SK-N-SH treated with all-trans-retinoic acid at 6 μM for 48 hours (cell line): ENCODE data around the gene RNF208.

Source experiments
- ATAC-seq: fragments of 200-7000 bp; cut with Tn5 transposase; 3 replicates; pipeline ENCODE4 v1.9.1; 2020; ENCODE audit warnings: mild to moderate bottlenecking, moderate library complexity
- ARNTL ChIP-seq: fragments of 450-650 bp; formaldehyde crosslinking; IDR thresholded peaks from 2 replicates; pipeline ENCODE4 v1.5.0; 2020; ENCODE audit warnings: low read depth, mild to moderate bottlenecking, moderate library complexity, borderline replicate concordance
- BACH2 ChIP-seq: fragments of 250-450 bp; sonication (Bioruptor Pico); IDR thresholded peaks from 2 replicates; pipeline ENCODE4 v1.9.0; 2021; ENCODE audit warnings: mild to moderate bottlenecking, borderline replicate concordance
- CSDC2 ChIP-seq: fragments of 250-450 bp; sonication (Bioruptor Pico); IDR thresholded peaks from 2 replicates; pipeline ENCODE4 v1.5.0; 2020; ENCODE audit warnings: mild to moderate bottlenecking, moderate library complexity
- ESRRG ChIP-seq: fragments of 250-450 bp; sonication (Bioruptor Pico); IDR thresholded peaks from 2 replicates; pipeline ENCODE4 v1.6.1; 2021; ENCODE audit warnings: mild to moderate bottlenecking
- ISL1 ChIP-seq: fragments of 250-450 bp; sonication (Bioruptor Pico); IDR thresholded peaks from 2 replicates; pipeline ENCODE4 v2.1.2; 2022; ENCODE audit warnings: mild to moderate bottlenecking, moderate library complexity
- OSR1 ChIP-seq: fragments of 250-450 bp; sonication (Bioruptor Pico); IDR thresholded peaks from 2 replicates; pipeline ENCODE4 v1.8.0; 2022; ENCODE audit warnings: moderate library complexity, mild to moderate bottlenecking, inconsistent platforms
- PATZ1 ChIP-seq: fragments of 250-450 bp; sonication (Bioruptor Pico); IDR thresholded peaks from 2 replicates; pipeline ENCODE4 v1.8.0; 2020; ENCODE audit warnings: mild to moderate bottlenecking, moderate library complexity, borderline replicate concordance
- POU6F1 ChIP-seq: fragments of 250-450 bp; sonication (Bioruptor Pico); IDR thresholded peaks from 2 replicates; pipeline ENCODE4 v1.8.0; 2021; ENCODE audit warnings: low read depth, mild to moderate bottlenecking, moderate library complexity, borderline replicate concordance
- PPARA ChIP-seq: fragments of 250-450 bp; sonication (Bioruptor Pico); IDR thresholded peaks from 2 replicates; pipeline ENCODE4 v1.5.0; 2020; ENCODE audit warnings: mild to moderate bottlenecking, borderline replicate concordance
- RARB ChIP-seq: fragments of 250-450 bp; sonication (Bioruptor Pico); IDR thresholded peaks from 2 replicates; pipeline ENCODE4 v1.8.0; 2021; ENCODE audit warnings: mild to moderate bottlenecking, moderate library complexity
- SNAI2 ChIP-seq: fragments of 250-450 bp; sonication (Bioruptor Pico); IDR thresholded peaks from 2 replicates; pipeline ENCODE4 v1.5.0; 2020; ENCODE audit warnings: mild to moderate bottlenecking, moderate library complexity
- TCF4 ChIP-seq: fragments of 250-450 bp; sonication (Bioruptor Pico); IDR thresholded peaks from 2 replicates; pipeline ENCODE4 v1.8.0; 2021; ENCODE audit warnings: mild to moderate bottlenecking, moderate library complexity, borderline replicate concordance
- ZC3H10 ChIP-seq: fragments of 250-450 bp; sonication (Bioruptor Pico); IDR thresholded peaks from 2 replicates; pipeline ENCODE4 v1.5.1; 2021; ENCODE audit warnings: mild to moderate bottlenecking, moderate library complexity
- ZFP3 ChIP-seq: fragments of 250-450 bp; sonication (Bioruptor Pico); IDR thresholded peaks from 2 replicates; pipeline ENCODE4 v1.5.0; 2020; ENCODE audit warnings: mild to moderate bottlenecking, moderate library complexity
- ZFP30 ChIP-seq: fragments of 450-650 bp; formaldehyde crosslinking; IDR thresholded peaks from 2 replicates; pipeline ENCODE4 v1.5.0; 2022; ENCODE audit warnings: mild to moderate bottlenecking, moderate library complexity
- ZNF565 ChIP-seq: fragments of 450-650 bp; formaldehyde crosslinking; conservative IDR thresholded peaks from 2 replicates; pipeline ENCODE4 v1.5.0; 2020; ENCODE audit warnings: low read depth, mild to moderate bottlenecking, moderate library complexity
- ZNF70 ChIP-seq: fragments of 450-650 bp; formaldehyde crosslinking; IDR thresholded peaks from 2 replicates; pipeline ENCODE4 v1.5.0; 2020; ENCODE audit warnings: mild to moderate bottlenecking, moderate library complexity
- ZNF8 ChIP-seq: fragments of 450-650 bp; formaldehyde crosslinking; IDR thresholded peaks from 2 replicates; pipeline ENCODE4 v1.5.0; 2020; ENCODE audit warnings: mild to moderate bottlenecking, moderate library complexity
- TF ChIP-seq, protein P1 (sequence below): fragments of 250-450 bp; sonication (Bioruptor Pico); IDR thresholded peaks from 2 replicates; pipeline ENCODE4 v1.5.1; 2020; ENCODE audit warnings: low read depth, mild to moderate bottlenecking, moderate library complexity
- TF ChIP-seq, protein P2 (sequence below): fragments of 250-450 bp; sonication (Bioruptor Pico); IDR thresholded peaks from 2 replicates; pipeline ENCODE4 v1.5.1; 2021; ENCODE audit warnings: mild to moderate bottlenecking, moderate library complexity
- TF ChIP-seq, protein P3 (sequence below): fragments of 250-450 bp; sonication (Bioruptor Pico); IDR thresholded peaks from 2 replicates; pipeline ENCODE4 v1.5.0; 2020; ENCODE audit warnings: mild to moderate bottlenecking, moderate library complexity

The RNF208 gene

DNA sequence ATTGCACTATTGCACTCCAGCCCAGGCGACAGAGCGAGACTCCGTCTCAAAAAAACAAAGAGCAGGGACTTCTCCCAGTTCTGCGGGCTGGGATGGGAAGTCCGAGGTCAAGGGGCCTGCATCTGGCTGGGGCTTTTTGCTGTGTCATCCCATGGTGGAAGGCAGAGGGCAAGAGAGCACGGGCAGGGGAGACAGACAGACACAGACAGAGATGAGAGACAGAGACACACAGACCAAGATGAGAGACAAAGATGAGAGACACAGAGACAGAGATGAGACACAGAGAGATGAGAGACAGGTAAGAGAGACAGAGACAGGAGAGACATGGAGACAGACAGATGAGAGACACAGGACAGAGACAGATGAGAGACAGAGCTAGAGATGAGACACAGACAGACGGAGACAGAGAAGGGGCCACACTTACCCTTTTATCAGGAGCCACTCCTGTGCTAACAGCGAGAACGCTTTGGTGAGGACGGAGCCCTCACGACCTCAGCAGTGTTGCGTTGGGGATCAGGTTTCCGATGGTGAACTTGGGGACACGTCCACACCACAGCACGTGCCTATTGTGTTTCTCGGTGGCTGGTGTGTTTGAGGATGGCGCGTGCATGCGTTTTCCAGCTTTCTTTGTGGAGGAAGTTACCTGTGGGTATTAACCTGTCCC lies 46.6 kb upstream of the RNF208 start:
- no peak for ATAC-seq
- TF ChIP-seq ZFP30 (CRISPR knock-in tag) (no peak), SNAI2 (CRISPR knock-in tag) (no peak), ZC3H10 (no peak), TCF4 (CRISPR knock-in tag) (no peak), PATZ1 (CRISPR knock-in tag) (no peak)

GRCh38 chr9:137267933-137268355 lies 45.9 kb upstream of the RNF208 start:
- no peak for ATAC-seq
- TF ChIP-seq, protein P1, sequence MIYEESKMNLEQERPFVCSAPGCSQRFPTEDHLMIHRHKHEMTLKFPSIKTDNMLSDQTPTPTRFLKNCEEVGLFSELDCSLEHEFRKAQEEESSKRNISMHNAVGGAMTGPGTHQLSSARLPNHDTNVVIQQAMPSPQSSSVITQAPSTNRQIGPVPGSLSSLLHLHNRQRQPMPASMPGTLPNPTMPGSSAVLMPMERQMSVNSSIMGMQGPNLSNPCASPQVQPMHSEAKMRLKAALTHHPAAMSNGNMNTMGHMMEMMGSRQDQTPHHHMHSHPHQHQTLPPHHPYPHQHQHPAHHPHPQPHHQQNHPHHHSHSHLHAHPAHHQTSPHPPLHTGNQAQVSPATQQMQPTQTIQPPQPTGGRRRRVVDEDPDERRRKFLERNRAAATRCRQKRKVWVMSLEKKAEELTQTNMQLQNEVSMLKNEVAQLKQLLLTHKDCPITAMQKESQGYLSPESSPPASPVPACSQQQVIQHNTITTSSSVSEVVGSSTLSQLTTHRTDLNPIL (CRISPR knock-in tag) = no peak
- TF ChIP-seq PATZ1 (CRISPR knock-in tag) (no peak), ARNTL (no peak), ZFP30 (CRISPR knock-in tag) (no peak), SNAI2 (CRISPR knock-in tag) (no peak), ZFP3 (CRISPR knock-in tag) (no peak), ESRRG (CRISPR knock-in tag) (no peak), CSDC2 (CRISPR knock-in tag) (no peak)

DNA sequence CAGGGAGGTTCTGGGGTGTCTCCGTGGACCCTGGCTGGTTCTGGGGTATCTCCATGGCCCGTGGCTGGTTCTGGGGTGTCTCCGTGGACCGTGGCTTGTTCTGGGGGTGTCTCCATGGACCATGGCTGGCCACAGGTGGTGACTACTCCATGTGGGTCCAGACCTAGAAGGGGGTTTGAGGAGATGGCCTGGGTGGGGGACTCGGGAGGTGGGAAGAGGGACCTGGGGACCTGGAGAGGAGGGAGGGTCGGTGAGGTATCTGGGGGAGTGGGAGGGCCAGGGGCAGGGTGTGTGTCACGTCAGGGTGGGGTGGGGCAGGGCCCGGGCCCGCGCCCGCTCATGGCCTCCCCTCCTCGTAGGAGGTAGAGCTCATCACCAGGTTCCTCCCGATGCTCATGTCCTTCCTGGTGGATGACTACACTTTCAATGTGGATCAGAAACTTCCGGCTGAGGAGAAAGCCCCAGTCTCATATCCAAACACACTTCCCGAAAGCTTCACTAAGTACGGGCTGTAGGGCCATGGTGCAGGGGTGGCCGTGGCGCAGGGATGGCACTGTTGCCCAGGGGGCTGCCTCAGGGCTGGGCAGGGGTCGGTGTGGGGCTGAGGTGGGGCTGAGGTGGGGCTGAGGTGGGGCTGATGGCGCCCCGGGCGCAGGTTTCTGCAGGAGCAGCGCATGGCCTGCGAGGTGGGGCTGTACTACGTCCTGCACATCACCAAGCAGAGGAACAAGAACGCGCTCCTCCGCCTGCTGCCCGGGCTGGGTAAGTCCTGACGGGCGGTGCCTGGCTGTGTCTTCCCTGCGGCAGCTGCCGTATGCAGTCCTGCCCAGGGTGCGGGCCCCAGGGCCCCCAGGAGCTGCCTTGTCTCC lies 44.8 kb upstream of the RNF208 start:
- no peak for ATAC-seq
- TF ChIP-seq ZNF565 (CRISPR knock-in tag) (no peak), ZNF8 (CRISPR knock-in tag) (no peak), OSR1 (CRISPR knock-in tag) (no peak), ZC3H10 (no peak), TCF4 (CRISPR knock-in tag) (no peak), ISL1 (CRISPR knock-in tag) (no peak), ZNF70 (CRISPR knock-in tag) (no peak), PATZ1 (CRISPR knock-in tag) (no peak), ZFP3 (CRISPR knock-in tag) (no peak), RARB (CRISPR knock-in tag) (no peak), ZFP30 (CRISPR knock-in tag) (no peak), SNAI2 (CRISPR knock-in tag) (no peak), PPARA (CRISPR knock-in tag) (no peak), POU6F1 (CRISPR knock-in tag) (no peak), BACH2 (CRISPR knock-in tag) (no peak)
- TF ChIP-seq, protein P2, sequence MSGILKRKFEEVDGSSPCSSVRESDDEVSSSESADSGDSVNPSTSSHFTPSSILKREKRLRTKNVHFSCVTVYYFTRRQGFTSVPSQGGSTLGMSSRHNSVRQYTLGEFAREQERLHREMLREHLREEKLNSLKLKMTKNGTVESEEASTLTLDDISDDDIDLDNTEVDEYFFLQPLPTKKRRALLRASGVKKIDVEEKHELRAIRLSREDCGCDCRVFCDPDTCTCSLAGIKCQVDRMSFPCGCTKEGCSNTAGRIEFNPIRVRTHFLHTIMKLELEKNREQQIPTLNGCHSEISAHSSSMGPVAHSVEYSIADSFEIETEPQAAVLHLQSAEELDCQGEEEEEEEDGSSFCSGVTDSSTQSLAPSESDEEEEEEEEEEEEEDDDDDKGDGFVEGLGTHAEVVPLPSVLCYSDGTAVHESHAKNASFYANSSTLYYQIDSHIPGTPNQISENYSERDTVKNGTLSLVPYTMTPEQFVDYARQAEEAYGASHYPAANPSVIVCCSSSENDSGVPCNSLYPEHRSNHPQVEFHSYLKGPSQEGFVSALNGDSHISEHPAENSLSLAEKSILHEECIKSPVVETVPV = no peak
- TF ChIP-seq, protein P3, sequence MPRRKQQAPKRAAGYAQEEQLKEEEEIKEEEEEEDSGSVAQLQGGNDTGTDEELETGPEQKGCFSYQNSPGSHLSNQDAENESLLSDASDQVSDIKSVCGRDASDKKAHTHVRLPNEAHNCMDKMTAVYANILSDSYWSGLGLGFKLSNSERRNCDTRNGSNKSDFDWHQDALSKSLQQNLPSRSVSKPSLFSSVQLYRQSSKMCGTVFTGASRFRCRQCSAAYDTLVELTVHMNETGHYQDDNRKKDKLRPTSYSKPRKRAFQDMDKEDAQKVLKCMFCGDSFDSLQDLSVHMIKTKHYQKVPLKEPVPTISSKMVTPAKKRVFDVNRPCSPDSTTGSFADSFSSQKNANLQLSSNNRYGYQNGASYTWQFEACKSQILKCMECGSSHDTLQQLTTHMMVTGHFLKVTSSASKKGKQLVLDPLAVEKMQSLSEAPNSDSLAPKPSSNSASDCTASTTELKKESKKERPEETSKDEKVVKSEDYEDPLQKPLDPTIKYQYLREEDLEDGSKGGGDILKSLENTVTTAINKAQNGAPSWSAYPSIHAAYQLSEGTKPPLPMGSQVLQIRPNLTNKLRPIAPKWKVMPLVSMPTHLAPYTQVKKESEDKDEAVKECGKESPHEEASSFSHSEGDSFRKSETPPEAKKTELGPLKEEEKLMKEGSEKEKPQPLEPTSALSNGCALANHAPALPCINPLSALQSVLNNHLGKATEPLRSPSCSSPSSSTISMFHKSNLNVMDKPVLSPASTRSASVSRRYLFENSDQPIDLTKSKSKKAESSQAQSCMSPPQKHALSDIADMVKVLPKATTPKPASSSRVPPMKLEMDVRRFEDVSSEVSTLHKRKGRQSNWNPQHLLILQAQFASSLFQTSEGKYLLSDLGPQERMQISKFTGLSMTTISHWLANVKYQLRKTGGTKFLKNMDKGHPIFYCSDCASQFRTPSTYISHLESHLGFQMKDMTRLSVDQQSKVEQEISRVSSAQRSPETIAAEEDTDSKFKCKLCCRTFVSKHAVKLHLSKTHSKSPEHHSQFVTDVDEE (CRISPR knock-in tag) = no peak
- TF ChIP-seq, protein P1 (CRISPR knock-in tag) = no peak
